RWPE2 (cell line): ENCODE measurements around the gene BOC.

Experiments
- ATAC-seq: fragments of 200-7000 bp; cut with Tn5 transposase; 3 replicates; pipeline ENCODE4 v1.9.1; 2021; ENCODE audit warnings: low read depth
- DNase-seq: peaks from one replicate; pipeline ENCODE4 v3.0.0-alpha.2; 2020; ENCODE audit warnings: low spot score
- H3K27ac ChIP-seq: fragments of 450-650 bp; 2 replicates; pipeline ENCODE4 v1.5.1; 2017; ENCODE audit warnings: mild to moderate bottlenecking; ENCODE audit not compliant: poor library complexity, severe bottlenecking
- H3K27me3 ChIP-seq: fragments of 250-450 bp; sonication (Bioruptor Pico); 2 replicates; pipeline ENCODE4 v1.5.1; 2021; ENCODE audit warnings: mild to moderate bottlenecking, moderate library complexity; ENCODE audit not compliant: insufficient read depth, poor library complexity, severe bottlenecking
- H3K36me3 ChIP-seq: fragments of 250-450 bp; sonication (Bioruptor Pico); 2 replicates; pipeline ENCODE4 v1.5.1; 2020; ENCODE audit warnings: low read depth, mild to moderate bottlenecking, moderate library complexity
- H3K4me1 ChIP-seq: fragments of 250-450 bp; sonication (Bioruptor Pico); 2 replicates; pipeline ENCODE4 v1.5.1; 2021; ENCODE audit warnings: mild to moderate bottlenecking, moderate library complexity; ENCODE audit not compliant: insufficient read depth, poor library complexity, severe bottlenecking
- H3K4me3 ChIP-seq: fragments of 250-450 bp; sonication (Bioruptor Pico); 2 replicates; pipeline ENCODE4 v1.5.1; 2021; ENCODE audit warnings: mild to moderate bottlenecking, moderate library complexity; ENCODE audit not compliant: severe bottlenecking
- H3K9me3 ChIP-seq: fragments of 250-450 bp; sonication (Bioruptor Pico); 2 replicates; pipeline ENCODE4 v1.5.1; 2021; ENCODE audit warnings: mild to moderate bottlenecking, moderate library complexity; ENCODE audit not compliant: severe bottlenecking
- TF ChIP-seq, protein P1 (sequence below): fragments of 450-650 bp; IDR thresholded peaks from one replicate; pipeline ENCODE4 v1.5.1; 2017; ENCODE audit warnings: mild to moderate bottlenecking, moderate library complexity; ENCODE audit not compliant: poor library complexity, severe bottlenecking

BOC gene

GRCh38 chr3:113286524-113286923 lies 75.2 kb downstream of the BOC start:
- H3K4me1 ChIP-seq = peaks cover 10% of the 10 kb centered on the region
- DNase-seq = no peak
- no peak overlapping the region for H3K27ac ChIP-seq
- no peaks in the 10 kb centered on the region for H3K36me3 ChIP-seq
- no peak overlapping the region for H3K4me3 ChIP-seq
- ATAC-seq = no peak
- TF ChIP-seq, protein P1, sequence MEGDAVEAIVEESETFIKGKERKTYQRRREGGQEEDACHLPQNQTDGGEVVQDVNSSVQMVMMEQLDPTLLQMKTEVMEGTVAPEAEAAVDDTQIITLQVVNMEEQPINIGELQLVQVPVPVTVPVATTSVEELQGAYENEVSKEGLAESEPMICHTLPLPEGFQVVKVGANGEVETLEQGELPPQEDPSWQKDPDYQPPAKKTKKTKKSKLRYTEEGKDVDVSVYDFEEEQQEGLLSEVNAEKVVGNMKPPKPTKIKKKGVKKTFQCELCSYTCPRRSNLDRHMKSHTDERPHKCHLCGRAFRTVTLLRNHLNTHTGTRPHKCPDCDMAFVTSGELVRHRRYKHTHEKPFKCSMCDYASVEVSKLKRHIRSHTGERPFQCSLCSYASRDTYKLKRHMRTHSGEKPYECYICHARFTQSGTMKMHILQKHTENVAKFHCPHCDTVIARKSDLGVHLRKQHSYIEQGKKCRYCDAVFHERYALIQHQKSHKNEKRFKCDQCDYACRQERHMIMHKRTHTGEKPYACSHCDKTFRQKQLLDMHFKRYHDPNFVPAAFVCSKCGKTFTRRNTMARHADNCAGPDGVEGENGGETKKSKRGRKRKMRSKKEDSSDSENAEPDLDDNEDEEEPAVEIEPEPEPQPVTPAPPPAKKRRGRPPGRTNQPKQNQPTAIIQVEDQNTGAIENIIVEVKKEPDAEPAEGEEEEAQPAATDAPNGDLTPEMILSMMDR = no peak
- H3K9me3 ChIP-seq = no peaks in the 10 kb centered on the region
- H3K27me3 ChIP-seq = no peaks in the 10 kb centered on the region

DNA sequence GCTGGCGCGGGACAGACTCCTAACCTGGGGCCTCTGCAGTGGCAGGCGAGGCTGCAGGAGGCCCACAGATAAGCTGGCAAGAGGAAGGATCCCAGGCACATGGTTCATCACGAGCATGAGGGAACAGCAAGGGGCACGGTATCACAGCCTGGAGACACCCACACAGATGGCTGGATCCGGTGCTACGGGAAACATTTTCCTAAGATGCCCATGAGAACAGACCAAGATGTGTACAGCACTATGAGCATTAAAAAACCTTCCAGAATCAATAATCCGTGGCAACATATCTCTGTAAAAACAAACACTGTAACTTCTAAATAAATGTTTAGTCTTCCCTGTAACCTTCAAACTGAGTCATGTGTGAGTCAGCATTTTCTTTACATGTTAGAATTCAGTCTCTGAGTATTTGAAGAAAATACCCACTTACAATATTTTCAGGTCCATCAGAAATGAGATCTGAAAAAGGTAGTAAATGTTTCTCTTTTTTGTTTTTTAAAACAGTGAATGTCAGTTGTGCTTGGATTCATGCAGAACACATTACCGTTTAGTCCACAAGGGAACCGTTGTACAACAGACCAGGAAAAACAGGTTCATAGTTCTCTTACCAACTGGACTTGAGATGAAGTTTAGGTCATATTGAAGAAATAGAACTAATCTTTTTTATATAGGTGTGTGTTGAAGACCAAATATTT lies 75.9 kb downstream of the BOC start:
- TF ChIP-seq, protein P1 = no peak
- Histone ChIP-seq H3K27me3 (no peaks in the 10 kb centered on the region), H3K36me3 (no peaks in the 10 kb centered on the region), H3K4me1 (peaks cover 10% of the 10 kb centered on the region), H3K9me3 (no peaks in the 10 kb centered on the region), H3K27ac (no peak overlapping the region), H3K4me3 (no peak overlapping the region)
- ATAC-seq (peak; percentile 55), DNase-seq (no peak)

GRCh38 chr3:113287803-113288648 lies 76.7 kb downstream of the BOC start:
- peaks cover 10% of the 10 kb centered on the region for H3K4me1 ChIP-seq
- H3K4me3 ChIP-seq = no peak overlapping the region
- no peak overlapping the region for H3K27ac ChIP-seq
- no peaks in the 10 kb centered on the region for H3K27me3 ChIP-seq
- DNase-seq (no peak), ATAC-seq (no peak)
- TF ChIP-seq, protein P1 = peak; percentile 99
- H3K36me3 ChIP-seq = no peaks in the 10 kb centered on the region
- H3K9me3 ChIP-seq = no peaks in the 10 kb centered on the region

DNA sequence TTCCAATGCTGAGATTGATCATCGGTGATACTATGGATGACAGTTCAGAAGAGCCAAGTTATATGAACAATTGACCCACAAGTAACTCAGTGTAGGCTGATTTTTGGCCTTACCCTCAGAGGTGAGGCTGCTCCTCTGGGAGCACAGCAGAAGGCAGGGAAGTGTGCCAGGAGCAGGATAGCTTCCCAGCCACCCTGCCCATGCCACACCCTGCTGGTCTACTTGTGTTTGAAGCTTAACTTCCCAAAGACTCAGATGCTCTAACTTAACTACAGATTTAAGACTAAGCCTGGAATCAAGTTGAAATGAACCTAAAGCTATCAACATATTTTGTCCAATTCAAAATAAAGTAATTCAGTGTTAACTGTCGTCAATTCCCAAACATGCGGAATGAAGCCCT lies 77.5 kb downstream of the BOC start:
- DNase-seq (no peak), ATAC-seq (no peak)
- Histone ChIP-seq H3K4me1 (peaks cover 10% of the 10 kb centered on the region), H3K9me3 (no peaks in the 10 kb centered on the region), H3K36me3 (no peaks in the 10 kb centered on the region), H3K27ac (no peak overlapping the region), H3K27me3 (no peaks in the 10 kb centered on the region), H3K4me3 (no peak overlapping the region)
- TF ChIP-seq, protein P1 = no peak
